Stomach (tissue), 4 donors: ENCODE results near the gene KRT86.

Source experiments
- CTCF ChIP-seq, 7 experiments: fragments of 450-650 bp in 4 of 7; fragments of 200-600 bp in 3 of 7; sonication (generic) in 3 of 7; IDR thresholded peaks; one replicate each; pipeline ENCODE4 v1.5.1; 2016 to 2019; ENCODE audit warnings: antibody characterized with exemption in 7 of 7, control low read depth in 2 of 7, mild to moderate bottlenecking in 1 of 7
- EP300 ChIP-seq: sonication (generic); formaldehyde crosslinking; IDR thresholded peaks from one replicate; pipeline ENCODE4 v1.6.1; 2017; ENCODE audit warnings: antibody characterized with exemption
- POLR2A ChIP-seq, 4 donors: fragments of 450-650 bp; IDR thresholded peaks; one replicate each; pipeline ENCODE4 v1.6.1; 2016; ENCODE audit warnings: antibody characterized with exemption in 4 of 4, control low read depth in 2 of 4, mild to moderate bottlenecking in 1 of 4, moderate library complexity in 1 of 4
- POLR2AphosphoS5 ChIP-seq, 3 donors: sonication (generic); formaldehyde crosslinking; IDR thresholded peaks; one replicate each; pipeline ENCODE4 v1.6.1; 2016; ENCODE audit warnings: antibody characterized with exemption in 3 of 3

GRCh38 chr12:52278575-52279421 lies 4.4 kb downstream of the KRT86 start:
- TF ChIP-seq CTCF (IDR thresholded peaks at IDR 0.05) (peak in 5 of 7 experiments; percentile 44 to 99 (median 94)), EP300 (no peak), POLR2A (IDR thresholded peaks at IDR 0.05) (no peak), POLR2AphosphoS5 (IDR thresholded peaks at IDR 0.05) (peak in 1 of 3 donors; percentile 17)
